HG02973 (cell line): ENCODE data around the gene NXT1.
"Not testable (repeated sequence)": the region's sequence is repeated elsewhere in the genome, so short reads cannot be mapped to it uniquely, and the experiment has no call there.

ENCODE experiments used
- ATAC-seq: cut with Tn5 transposase; IDR thresholded peaks from one replicate; pipeline ENCODE4 v1.9.1; 2021; ENCODE audit warnings: moderate library complexity; ENCODE audit not compliant: unreplicated experiment

Gene NXT1

DNA sequence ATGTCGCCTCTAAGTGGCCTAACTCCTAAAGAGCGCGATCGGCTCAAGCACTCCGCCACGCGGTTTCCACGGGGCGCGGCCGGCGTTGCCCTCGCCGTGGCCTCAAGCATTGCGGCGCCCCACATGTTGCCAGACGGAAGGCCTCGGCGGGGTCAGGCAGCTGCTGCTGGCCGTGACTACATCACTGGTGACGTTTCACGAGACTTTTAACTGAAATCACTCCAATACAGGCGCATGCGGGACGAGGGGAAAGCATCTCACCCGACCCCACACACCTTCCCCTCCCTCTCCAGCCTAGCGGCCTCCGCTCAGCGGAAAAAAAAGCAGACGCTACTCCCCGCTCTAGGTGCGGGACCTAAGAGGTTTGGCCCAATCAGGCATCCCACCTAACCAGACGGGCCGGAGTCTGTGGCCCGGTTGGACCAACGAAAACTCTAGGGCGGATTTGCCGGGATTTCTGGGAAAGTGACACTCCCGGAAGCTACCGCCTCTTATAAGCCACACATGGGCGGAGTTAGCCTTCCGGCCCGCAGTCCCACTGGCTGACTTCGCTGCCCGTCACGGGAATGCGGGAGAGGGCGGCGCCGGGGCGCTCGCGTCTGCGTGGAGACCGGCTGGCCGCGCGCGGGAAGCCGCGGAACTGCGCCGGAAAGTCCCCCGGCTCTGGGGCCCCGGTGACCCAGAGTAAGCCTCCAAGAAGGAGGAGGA, at the start of gene NXT1:
TSS of gene NXT1 (plus strand) at position 596 of the 708 bp plus-strand sequence. CDS start 3,251 bp downstream, outside the sequence.
- peak; percentile 80 for ATAC-seq

- no peak for ATAC-seq
Observed at GRCh38 chr20:23301436-23302050, 49.0 kb upstream of the NXT1 start.

- ATAC-seq, result no peak
Observed at GRCh38 chr20:23302386-23302785, 48.2 kb upstream of the NXT1 start.

DNA sequence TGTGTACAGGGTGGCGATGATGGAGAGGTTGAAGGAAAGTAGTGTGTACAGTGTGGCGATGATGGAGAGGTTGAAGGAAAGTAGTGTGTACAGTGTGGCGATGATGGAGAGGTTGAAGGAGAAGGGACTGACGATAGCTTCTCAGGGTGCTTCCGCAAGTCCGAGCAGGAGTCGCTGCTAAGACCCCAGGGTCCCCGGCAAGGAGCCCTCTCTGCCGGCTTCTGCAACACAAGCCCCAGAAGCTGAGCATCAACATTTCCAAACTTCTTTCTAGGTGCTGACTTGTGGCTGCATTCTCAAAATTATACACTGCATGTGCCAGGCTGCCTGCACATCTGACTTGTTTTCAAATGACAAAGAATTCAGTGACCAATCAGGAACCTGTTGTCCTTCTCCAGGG, 47.8 kb upstream of the NXT1 start:
- no peak for ATAC-seq

DNA sequence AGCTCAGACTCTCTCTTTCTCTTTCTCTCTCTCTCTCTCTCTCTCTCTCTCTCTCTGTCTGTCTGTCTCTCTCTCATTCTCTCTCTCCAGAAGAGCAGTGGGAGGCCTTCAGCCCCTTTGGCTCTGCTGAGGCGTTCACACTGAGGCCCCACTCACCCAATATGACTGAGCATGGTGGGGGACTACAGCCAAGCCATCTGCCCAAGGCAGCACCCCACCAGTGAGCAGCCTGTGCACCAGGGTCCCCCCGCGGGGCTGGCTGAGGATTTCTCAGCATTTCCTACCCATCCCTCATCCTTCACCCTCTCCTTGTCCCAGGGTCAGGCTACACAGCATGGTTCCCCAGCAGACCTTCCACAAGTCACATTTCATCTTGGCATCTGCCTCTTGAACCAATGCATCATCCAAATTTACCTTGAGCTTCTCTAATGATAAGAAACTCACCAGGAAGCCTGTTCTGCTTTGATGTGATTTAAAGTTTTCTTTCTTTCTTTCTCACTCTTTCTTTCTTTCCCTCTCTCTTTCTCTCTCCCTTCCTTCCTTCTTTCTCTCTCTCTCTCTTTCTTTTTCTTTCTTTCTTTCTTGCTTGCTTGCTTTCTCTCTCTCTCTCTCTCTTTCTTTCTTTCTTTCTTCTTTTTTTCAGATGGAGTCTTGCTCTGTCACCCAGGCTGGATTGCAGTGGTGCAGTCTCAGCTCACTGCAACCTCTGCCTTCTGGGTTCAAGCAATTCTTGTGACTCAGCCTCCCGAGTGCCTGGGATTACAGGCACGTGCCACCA, 47.1 kb upstream of the NXT1 start:
- ATAC-seq, result no peak

- no peak for ATAC-seq
Observed at GRCh38 chr20:23304616-23305015, 46.0 kb upstream of the NXT1 start.

DNA sequence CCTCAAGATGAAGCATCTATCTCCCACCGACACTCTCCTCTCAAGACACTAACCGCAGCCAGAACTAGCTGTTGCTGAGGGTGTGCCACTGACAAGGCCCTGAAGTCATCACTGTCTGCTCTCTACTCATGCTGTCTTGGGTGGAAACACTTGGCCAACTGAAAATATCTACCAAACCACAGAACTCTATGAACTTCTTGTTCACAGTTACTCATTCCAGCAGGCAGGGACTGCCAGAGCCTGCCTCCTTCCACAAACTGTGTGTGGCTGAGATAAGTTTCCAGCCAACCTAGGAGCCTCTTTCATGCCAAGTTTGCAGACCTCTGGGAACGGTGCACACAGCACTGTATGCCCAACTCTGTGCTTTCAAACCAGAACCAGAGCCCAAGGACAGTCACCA, 45.5 kb upstream of the NXT1 start:
- no peak for ATAC-seq

- not testable (repeated sequence) for ATAC-seq
Observed at GRCh38 chr20:23307393-23307792, 43.2 kb upstream of the NXT1 start.

- ATAC-seq, result no peak
Observed at GRCh38 chr20:23308024-23308423, 42.6 kb upstream of the NXT1 start.

DNA sequence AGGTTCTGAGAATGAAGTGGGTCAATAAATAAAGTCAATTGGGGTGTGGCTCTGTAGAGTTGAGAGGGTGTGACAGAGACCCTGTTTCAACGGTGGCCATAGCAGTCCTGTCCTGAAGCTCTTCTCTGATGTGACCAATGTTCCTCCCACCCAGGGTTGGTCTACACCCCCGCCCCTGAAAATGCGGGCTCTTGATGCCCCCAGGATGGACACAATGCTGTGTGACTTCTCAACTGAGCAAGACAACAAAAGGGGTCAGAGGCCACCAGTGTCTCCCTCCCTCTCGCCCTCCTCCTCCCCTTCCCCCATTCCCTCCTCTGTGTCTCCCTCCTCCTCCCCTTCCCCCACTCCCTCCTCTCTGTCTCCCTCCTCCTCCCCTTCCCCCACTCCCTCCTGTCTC, 41.7 kb upstream of the NXT1 start:
- no peak for ATAC-seq

DNA sequence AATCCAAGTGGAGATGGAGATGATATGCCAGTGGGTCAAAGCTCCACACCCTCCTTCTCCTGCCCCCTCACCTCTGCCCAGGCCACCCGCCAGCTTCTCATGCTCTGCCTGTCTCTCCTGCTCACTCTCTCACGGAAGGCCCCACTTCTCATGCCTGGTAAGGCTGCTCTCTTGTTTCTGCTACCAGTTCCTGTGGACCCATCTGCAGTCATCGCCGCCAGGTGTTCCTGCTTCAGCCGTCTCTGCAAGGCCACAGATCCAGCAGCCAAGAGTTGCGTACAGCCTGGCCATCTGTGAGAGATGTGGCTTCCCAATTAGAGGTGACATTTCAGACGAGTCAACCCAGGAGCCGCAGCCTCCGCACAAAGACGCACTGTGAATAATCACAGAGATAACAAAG, 40.8 kb upstream of the NXT1 start:
- ATAC-seq, result no peak

DNA sequence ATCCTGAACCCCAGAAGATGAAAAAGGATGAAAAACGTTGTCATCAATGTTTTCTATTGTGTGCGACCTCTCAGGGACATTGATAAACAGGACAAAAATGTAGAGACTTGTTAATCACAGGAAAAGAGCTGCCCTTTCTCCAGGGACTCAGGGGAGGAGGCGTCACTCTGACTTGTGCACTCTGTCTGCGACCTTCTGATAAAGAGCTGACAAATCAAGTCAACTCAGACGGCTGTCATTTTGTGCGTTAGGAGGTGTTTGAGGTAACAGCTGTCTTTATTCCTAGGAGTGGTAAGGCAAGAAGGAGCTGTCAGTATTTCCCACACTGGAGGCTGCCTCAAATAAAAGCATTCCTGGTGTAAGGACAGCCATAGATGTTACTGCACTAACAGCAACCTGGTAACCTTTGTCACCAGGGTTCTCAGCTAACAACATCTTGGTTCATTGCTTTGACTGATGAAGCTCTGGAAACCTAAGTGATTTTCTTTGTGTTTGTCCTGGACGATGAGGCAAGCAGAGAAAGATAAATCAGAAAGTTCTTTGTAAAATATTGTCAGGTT, 38.6 kb upstream of the NXT1 start:
- no peak for ATAC-seq

GRCh38 chr20:23313271-23313670, 37.3 kb upstream of the NXT1 start:
- ATAC-seq, result no peak

- no peak for ATAC-seq
Observed at GRCh38 chr20:23314699-23315098, 35.9 kb upstream of the NXT1 start.

GRCh38 chr20:23315099-23315498, 35.5 kb upstream of the NXT1 start:
- no peak for ATAC-seq

GRCh38 chr20:23316626-23317025, 34.0 kb upstream of the NXT1 start:
- no peak for ATAC-seq

DNA sequence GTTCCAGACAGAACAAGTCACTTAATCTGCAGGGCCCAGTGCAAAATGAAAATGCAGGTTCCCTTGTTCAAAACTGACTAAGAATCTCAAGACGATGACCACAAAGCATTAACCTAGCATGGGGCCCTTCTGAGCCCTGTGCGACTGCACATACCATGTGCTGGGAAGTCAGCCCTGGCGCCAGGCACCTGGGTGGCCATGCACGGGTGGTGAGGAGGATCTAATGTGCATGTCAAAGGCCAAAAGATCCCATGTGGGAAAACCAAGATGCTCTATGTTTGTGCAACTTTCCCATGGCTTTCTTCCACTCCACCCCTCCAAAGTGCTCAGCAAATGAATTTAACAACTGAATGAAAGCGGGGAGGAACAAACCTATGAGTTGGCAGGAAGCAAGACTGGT, 33.5 kb upstream of the NXT1 start:
- ATAC-seq, result no peak

- no peak for ATAC-seq
Observed at GRCh38 chr20:23318347-23318746, 32.2 kb upstream of the NXT1 start.

DNA sequence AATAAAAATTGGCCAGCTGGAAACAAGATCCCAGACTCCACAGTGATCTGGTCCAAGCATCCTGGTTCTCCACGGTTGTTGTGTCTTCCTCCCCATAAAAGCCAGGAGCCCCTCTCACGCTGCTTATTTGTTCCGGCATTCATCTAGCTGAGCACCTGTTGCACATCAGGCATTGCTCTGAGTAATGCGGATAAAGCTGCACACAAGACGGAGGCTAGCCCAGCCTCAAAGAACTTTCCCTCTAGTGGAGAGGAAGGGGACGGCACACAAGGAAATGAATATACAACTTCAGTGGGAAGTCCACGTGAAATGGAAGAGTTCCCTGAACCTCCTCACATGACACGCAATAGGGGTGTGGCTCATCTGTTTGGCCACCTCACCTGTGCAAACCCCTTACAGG, 30.3 kb upstream of the NXT1 start:
- no peak for ATAC-seq

DNA sequence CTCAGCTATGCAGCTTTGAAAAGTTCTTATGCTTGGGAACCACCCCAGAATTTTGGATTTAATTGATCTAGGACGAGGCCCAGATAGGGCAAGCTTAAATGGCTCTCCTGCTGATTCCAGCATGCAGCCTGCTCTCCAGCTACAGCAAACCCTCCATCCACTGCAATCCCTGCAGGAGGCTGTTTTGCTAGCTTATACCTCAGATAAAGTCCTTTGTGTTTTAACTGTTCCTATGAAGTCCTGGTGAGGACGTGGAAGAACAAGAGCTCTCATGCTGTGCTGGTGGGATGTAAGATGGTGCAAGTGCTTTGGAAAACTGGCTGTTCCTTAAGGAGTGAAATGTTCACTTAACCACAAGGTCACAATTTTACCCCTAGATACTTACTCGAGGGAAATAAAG, 25.5 kb upstream of the NXT1 start:
- no peak for ATAC-seq

DNA sequence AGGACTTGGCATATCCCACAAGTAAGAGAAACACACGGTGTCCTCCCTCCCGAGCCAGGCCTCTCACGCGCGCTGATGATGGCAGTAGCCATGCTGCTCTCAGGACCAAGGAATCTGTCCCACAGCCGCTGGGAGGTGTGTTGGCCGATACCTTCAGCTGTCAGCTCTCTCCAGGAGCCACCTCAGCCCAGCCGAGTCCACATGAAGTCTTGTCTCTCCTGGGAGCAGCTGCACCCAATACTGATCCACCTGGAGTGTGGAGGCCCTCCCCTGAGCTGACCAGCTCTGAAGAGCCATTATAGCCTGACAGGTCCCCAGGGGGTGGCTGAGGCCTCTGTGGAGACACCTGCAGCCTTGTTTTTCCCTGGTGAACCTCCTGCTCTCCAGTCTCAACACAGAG, 23.8 kb upstream of the NXT1 start:
- ATAC-seq, result no peak
